ENCODE measurements around the gene STOX2. TPM values are rescaled to one million over a fixed set of nuclear protein-coding genes. Genes with fewer than 3 reads are reported as not detected.

The STOX2 gene
- total RNA-seq, 1 donor from 2014 or later: 1.9 TPM

GRCh38 chr4:184067931-184068554, 162.9 kb downstream of the STOX2 start:
- Mint-ChIP-seq H3K36me3 (ENCODE audit: low read depth) (no peaks in the 10 kb centered on the region), H3K27me3 (ENCODE audit: low read depth) (peaks cover 3% of the 10 kb centered on the region), H3K9me3 (ENCODE audit: low read depth) (peaks cover 13% of the 10 kb centered on the region), H3K4me1 (ENCODE audit: low read depth) (no peaks in the 10 kb centered on the region), H3K4me3 (ENCODE audit: unreplicated experiment) (no peak overlapping the region), H3K27ac (ENCODE audit: unreplicated experiment) (no peak overlapping the region)
- TF ChIP-seq, protein P1, sequence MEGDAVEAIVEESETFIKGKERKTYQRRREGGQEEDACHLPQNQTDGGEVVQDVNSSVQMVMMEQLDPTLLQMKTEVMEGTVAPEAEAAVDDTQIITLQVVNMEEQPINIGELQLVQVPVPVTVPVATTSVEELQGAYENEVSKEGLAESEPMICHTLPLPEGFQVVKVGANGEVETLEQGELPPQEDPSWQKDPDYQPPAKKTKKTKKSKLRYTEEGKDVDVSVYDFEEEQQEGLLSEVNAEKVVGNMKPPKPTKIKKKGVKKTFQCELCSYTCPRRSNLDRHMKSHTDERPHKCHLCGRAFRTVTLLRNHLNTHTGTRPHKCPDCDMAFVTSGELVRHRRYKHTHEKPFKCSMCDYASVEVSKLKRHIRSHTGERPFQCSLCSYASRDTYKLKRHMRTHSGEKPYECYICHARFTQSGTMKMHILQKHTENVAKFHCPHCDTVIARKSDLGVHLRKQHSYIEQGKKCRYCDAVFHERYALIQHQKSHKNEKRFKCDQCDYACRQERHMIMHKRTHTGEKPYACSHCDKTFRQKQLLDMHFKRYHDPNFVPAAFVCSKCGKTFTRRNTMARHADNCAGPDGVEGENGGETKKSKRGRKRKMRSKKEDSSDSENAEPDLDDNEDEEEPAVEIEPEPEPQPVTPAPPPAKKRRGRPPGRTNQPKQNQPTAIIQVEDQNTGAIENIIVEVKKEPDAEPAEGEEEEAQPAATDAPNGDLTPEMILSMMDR (IDR thresholded peaks at IDR 0.05): no peak
- DNase-seq (ENCODE audit: low spot score): no peak

Other genes with a start within 250 kb of the STOX2 start
- 19.6 to 25.9 TPM (median 21.3 TPM) in 3 replicates for gene RWDD4, start 246.1 kb upstream of the STOX2 start, total RNA-seq
- 26.3 to 34.9 TPM (median 30.2 TPM) in 3 replicates for gene TRAPPC11, start 246.0 kb upstream of the STOX2 start, total RNA-seq